ENCODE measurements around the gene PRSS56. TPM values are rescaled to one million over a fixed set of nuclear protein-coding genes. Genes with fewer than 3 reads are reported as not detected.

Gene PRSS56
- total and polyA plus RNA-seq, 2 donors (not counting 1 experiment from before 2014, with no cell fraction given), result not detected

DNA sequence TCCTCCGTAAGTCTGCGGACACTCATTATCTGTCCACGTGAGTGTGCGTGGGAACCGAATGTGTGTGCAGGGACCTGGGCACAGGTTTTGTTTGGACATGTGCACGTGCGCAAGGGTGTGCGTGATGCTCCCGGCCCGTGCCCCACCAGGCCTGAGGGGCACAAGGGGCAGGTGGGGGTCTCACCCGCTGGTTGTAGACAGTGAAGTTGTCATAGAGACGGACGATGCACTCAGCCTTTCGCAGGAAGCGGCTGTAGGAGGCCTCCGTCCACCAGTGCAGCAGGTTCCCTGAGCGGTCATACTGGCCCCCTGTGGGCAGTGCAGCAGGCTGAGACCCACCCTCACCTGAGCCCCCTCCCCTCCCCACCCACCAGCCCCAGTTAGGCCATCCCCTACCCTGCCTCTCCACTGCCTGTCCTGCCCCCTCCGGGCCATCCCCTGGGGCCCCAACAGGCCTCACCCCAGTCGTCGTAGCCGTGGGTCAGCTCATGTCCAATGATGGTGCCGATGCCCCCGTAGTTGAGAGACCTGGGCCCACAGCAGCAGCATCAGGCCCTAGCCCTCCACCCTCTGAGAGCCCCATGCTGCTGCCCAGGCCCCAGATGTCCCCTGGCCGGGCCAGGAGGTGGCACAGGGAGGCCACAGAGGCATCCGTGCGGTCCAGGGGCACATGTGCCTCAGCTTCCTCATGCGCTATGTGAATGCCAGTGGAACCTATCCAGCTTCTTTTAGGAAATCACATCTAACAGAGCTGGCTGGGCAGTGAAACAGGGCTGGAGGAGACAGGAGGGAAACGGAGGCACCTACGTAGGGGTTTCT lies 38.7 kb upstream of the PRSS56 start:
- H3K27me3 ChIP-seq (ENCODE audit: control insufficient read depth, insufficient read depth, low read length), result peaks cover 10% of the 10 kb centered on the region
- no peaks in the 10 kb centered on the region for H4K20me1 ChIP-seq (ENCODE audit: control insufficient read depth, extremely low read depth, insufficient read depth, low read length)
- H3K27ac ChIP-seq (ENCODE audit: insufficient read depth, low read length), result no peak overlapping the region
- no peak overlapping the region for H3K9ac ChIP-seq (ENCODE audit: insufficient read depth, low read length)
- TF ChIP-seq, protein P1, sequence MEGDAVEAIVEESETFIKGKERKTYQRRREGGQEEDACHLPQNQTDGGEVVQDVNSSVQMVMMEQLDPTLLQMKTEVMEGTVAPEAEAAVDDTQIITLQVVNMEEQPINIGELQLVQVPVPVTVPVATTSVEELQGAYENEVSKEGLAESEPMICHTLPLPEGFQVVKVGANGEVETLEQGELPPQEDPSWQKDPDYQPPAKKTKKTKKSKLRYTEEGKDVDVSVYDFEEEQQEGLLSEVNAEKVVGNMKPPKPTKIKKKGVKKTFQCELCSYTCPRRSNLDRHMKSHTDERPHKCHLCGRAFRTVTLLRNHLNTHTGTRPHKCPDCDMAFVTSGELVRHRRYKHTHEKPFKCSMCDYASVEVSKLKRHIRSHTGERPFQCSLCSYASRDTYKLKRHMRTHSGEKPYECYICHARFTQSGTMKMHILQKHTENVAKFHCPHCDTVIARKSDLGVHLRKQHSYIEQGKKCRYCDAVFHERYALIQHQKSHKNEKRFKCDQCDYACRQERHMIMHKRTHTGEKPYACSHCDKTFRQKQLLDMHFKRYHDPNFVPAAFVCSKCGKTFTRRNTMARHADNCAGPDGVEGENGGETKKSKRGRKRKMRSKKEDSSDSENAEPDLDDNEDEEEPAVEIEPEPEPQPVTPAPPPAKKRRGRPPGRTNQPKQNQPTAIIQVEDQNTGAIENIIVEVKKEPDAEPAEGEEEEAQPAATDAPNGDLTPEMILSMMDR (conservative IDR thresholded peaks at IDR 0.05 in 1 of 2, IDR thresholded peaks at IDR 0.05 in 1 of 2; ENCODE audit: low read depth in 1 of 2, low read length in 2 of 2), result no peak
- TF ChIP-seq EZH2 (IDR thresholded peaks at IDR 0.05; ENCODE audit: low read length, missing control alignments), result no peak
- no peaks in the 10 kb centered on the region for H3K36me3 ChIP-seq (ENCODE audit: control insufficient read depth, insufficient read depth, low read length)
- H3K4me2 ChIP-seq (ENCODE audit: extremely low read depth, insufficient read depth, low read length), result no peak overlapping the region
- no peaks in the 10 kb centered on the region for H3K79me2 ChIP-seq (ENCODE audit: control insufficient read depth, insufficient read depth, low read length)
- no peaks in the 10 kb centered on the region for H3K9me3 ChIP-seq (ENCODE audit: control insufficient read depth, insufficient read depth, low read depth, low read length)
- H2AFZ ChIP-seq (ENCODE audit: low read length), result no peak overlapping the region
- H3K4me3 ChIP-seq (replicated peaks in 1 of 4; ENCODE audit: control extremely low read depth in 1 of 4, insufficient read depth in 1 of 4, low read depth in 3 of 4, low read length in 4 of 4), result no peak overlapping the region
- H3K4me1 ChIP-seq (ENCODE audit: control insufficient read depth, extremely low read depth, insufficient read depth, low read length), result no peaks in the 10 kb centered on the region
- DNase-seq (ENCODE audit: low read depth in 2 of 2), result no peak

- Histone ChIP-seq H3K4me1 (ENCODE audit: control insufficient read depth, extremely low read depth, insufficient read depth, low read length) (no peaks in the 10 kb centered on the region), H2AFZ (ENCODE audit: low read length) (no peak overlapping the region), H4K20me1 (ENCODE audit: control insufficient read depth, extremely low read depth, insufficient read depth, low read length) (no peaks in the 10 kb centered on the region), H3K9me3 (ENCODE audit: control insufficient read depth, insufficient read depth, low read depth, low read length) (no peaks in the 10 kb centered on the region), H3K9ac (ENCODE audit: insufficient read depth, low read length) (no peak overlapping the region), H3K79me2 (ENCODE audit: control insufficient read depth, insufficient read depth, low read length) (no peaks in the 10 kb centered on the region), H3K4me3 (replicated peaks in 1 of 4; ENCODE audit: control extremely low read depth in 1 of 4, insufficient read depth in 1 of 4, low read depth in 3 of 4, low read length in 4 of 4) (no peak overlapping the region), H3K27ac (ENCODE audit: insufficient read depth, low read length) (no peak overlapping the region), H3K36me3 (ENCODE audit: control insufficient read depth, insufficient read depth, low read length) (no peaks in the 10 kb centered on the region), H3K4me2 (ENCODE audit: extremely low read depth, insufficient read depth, low read length) (no peak overlapping the region), H3K27me3 (ENCODE audit: control insufficient read depth, insufficient read depth, low read length) (peaks cover 13% of the 10 kb centered on the region)
- DNase-seq (ENCODE audit: low read depth in 2 of 2), result no peak
- TF ChIP-seq EZH2 (IDR thresholded peaks at IDR 0.05; ENCODE audit: low read length, missing control alignments), result no peak
- TF ChIP-seq, protein P1 (conservative IDR thresholded peaks at IDR 0.05 in 1 of 2, IDR thresholded peaks at IDR 0.05 in 1 of 2; ENCODE audit: low read depth in 1 of 2, low read length in 2 of 2), result no peak
These were observed 37.6 kb upstream of the PRSS56 start for GRCh38 chr2:232482301-232483238.

GRCh38 chr2:232483311-232483922 lies 36.8 kb upstream of the PRSS56 start:
- DNase-seq (ENCODE audit: low read depth in 2 of 2), result no peak
- H3K9ac ChIP-seq (ENCODE audit: insufficient read depth, low read length), result no peak overlapping the region
- no peaks in the 10 kb centered on the region for H3K9me3 ChIP-seq (ENCODE audit: control insufficient read depth, insufficient read depth, low read depth, low read length)
- H3K27ac ChIP-seq (ENCODE audit: insufficient read depth, low read length), result no peak overlapping the region
- no peaks in the 10 kb centered on the region for H3K36me3 ChIP-seq (ENCODE audit: control insufficient read depth, insufficient read depth, low read length)
- no peak overlapping the region for H3K4me3 ChIP-seq (replicated peaks in 1 of 4; ENCODE audit: control extremely low read depth in 1 of 4, insufficient read depth in 1 of 4, low read depth in 3 of 4, low read length in 4 of 4)
- no peak overlapping the region for H2AFZ ChIP-seq (ENCODE audit: low read length)
- peaks cover 16% of the 10 kb centered on the region for H3K27me3 ChIP-seq (ENCODE audit: control insufficient read depth, insufficient read depth, low read length)
- no peaks in the 10 kb centered on the region for H4K20me1 ChIP-seq (ENCODE audit: control insufficient read depth, extremely low read depth, insufficient read depth, low read length)
- TF ChIP-seq, protein P1 (conservative IDR thresholded peaks at IDR 0.05 in 1 of 2, IDR thresholded peaks at IDR 0.05 in 1 of 2; ENCODE audit: low read depth in 1 of 2, low read length in 2 of 2), result no peak
- no peak for TF ChIP-seq EZH2 (IDR thresholded peaks at IDR 0.05; ENCODE audit: low read length, missing control alignments)
- no peak overlapping the region for H3K4me2 ChIP-seq (ENCODE audit: extremely low read depth, insufficient read depth, low read length)
- H3K79me2 ChIP-seq (ENCODE audit: control insufficient read depth, insufficient read depth, low read length), result no peaks in the 10 kb centered on the region
- H3K4me1 ChIP-seq (ENCODE audit: control insufficient read depth, extremely low read depth, insufficient read depth, low read length), result no peaks in the 10 kb centered on the region

Data from fibroblast of lung (primary cell).